Measurements from ENCODE around the gene RASSF7.
A peak's percentile ranks its signal among the peaks of the same experiment; 100 is the strongest.

The RASSF7 gene

DNA sequence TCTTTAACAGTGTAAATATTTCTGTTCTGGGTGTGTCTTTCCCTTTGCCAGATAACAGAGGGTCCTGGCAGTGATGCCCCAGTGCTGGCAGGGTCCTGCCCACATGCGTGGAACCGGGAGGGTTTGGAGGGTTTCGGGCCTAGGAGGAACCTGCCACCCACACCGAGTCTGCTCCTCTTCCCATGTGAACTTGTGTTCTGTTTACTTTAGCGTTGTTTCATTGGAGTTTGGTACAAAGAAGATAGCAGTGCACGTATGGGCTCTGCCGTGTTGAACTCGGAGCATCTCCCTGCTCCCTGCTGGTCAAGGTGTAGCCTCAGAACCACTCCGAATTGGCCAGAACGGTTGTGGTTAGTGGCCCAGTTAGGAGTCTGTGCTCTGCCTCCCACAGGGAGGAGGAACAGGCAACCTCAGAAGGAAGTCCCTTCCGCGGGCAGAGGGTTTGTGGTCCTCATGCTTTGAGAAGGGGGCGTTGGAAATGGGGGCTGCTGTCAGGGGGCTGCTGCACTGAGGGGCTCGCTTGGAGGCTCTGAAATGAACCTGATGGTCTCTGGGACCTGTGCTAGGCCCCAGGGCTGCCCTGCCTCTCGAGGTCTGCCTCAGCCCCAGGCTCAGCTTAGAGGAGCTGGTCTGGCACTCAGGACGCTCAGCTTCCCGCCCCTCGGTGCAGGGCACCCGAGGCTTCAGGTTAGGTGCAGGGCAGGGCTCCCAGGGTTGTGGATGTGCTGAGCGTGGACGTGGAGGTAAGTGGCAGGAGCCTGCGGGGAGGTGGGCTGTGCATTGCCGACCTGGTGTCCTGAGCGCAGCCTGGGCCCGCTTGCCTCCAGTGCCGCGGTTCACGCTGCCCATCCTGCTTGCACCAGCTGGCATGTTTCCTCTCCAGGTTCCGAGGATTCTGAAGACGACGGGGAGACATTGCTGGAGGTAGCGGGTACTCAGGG is 25.9 kb downstream of the RASSF7 start:
- DNase-seq (ENCODE audit: low read depth) = no peak

DNA sequence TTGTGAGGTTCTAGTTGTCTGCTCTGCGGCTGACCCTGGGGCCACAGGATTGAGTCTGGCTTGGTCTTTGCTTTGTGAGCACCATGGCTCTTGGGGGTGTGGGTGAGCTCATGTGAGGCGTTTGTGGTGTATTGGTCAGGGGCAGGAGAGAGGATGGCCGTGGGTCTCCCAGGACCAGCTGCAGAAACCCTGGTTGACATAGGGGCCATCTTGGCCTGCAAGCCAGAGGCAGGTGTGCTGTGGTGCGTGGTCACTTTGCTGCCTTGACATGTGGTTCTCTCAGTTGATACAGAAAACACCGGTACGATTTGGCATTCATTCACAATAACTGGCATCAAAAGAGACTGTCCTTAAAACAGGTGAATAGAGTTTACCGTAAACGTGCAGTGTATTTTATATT is 26.8 kb downstream of the RASSF7 start:
- no peak for DNase-seq (ENCODE audit: low read depth)

DNA sequence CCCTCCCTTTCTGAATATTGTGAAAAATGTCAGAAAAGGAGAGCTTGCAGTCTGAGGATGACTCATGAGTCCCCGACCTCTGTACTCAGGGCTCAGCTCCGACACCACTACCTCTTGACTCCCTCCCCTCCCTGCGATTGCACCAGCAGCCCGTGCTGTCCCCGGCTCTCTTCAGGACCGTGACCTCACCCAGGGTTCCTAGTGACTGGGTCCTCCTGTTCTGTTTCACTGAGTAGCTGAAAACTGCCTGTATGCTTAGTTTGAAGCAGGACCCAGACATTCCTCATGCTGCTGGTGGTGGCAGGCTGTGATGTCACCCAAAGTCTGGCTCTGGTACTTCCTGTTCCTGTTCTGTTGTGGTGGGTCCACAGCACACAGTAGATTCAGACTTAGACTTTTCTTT is 27.2 kb downstream of the RASSF7 start:
- peak; percentile 42 for DNase-seq (ENCODE audit: low read depth)

DNA sequence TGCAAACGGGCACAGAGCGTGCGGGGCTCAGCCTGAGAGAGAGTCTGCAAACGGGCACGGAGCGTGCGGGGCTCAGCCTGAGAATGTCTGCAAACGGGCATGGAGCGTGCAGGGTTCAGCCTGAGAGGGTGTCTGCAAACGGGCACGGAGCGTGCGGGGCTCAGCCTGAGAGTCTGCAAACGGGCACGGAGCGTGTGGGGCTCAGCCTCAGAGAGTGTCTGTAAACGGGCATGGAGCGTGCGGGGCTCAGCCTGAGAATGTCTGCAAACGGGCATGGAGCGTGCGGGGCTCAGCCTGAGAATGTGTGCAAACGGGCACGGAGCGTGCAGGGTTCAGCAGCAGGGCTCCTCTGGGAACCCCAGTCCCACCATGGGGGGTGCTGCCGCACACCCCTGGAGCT is 29.0 kb downstream of the RASSF7 start:
- no peak for DNase-seq (ENCODE audit: low read depth)

DNA sequence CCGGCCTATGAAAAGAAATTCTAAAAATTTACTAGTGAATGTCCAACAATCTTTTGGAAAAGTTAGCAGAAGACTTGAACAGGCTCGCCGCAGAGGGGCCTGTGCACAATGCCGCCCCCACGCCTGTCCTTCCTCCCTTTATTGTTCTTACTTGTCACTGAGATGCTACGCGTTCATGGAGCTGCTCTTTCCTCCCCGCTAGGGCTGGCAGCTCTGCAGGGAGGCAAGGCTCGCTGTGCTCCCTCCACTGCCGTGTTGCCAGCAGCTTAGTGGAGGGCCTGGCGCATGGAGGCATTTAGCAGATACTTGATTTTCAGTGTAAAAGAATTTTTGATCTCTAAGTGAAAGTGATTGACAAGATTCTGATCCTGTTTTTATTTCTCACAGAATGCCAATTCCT is 30.2 kb downstream of the RASSF7 start:
- no peak for DNase-seq (ENCODE audit: low read depth)

DNA sequence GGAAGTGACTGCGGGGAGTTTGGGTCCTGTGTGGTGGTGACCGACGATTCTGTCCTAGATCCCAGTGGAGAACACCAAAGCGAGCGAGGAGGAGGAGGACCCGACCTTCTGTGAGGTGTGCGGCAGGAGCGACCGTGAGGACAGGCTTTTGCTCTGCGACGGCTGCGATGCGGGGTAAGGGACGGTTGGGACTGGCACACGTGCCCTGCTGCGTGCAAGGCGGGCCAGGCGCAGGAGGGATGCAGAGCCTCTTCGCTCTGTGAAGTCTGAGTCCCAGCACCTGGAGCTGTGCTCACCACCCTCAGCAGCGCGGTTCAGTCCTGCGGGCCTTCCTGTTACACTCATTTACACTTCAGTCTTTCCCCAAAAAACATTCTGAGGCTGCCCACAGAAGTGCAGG is 31.7 kb downstream of the RASSF7 start:
- no peak for DNase-seq (ENCODE audit: low read depth)

DNA sequence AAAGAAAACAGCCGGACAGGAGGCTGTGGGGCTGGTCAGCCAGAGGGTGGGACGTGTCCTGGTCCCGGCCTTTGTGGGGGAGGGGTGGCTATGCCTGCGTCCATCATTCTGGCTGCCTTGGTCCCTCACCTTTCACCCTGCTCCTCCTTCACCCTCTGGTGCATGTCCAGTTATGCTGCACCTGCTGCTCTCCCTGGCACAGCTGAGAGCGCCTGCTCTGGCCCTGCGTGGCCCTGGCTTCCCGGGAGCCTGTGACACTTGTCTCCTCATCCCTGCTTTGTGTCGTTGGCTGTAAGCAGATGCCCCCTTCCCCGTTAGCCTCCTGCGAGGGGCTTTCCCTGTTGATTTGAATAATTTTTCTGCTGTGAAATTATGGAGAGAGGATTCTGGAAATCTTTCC is 32.1 kb downstream of the RASSF7 start:
- DNase-seq (ENCODE audit: low read depth) = no peak

DNA sequence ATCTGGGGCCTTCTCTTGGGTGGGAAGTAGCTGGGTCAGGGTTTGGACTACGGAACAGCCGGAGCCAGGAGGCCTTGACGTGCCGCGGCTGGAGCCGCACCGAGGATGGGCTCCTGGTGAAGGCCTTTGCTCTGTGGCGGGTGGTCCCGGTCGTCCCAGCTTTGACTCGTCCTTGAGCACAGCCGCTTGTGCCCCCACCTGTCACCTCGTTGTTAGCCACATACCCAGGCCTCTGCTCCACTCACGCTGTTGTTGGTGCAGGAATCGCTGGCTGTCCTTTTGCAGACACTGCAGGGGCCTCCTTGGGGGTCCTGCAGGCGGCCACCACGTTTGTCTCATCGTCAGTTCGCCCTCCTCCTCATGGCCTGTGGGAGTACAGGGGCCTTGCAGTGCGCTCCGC is 32.6 kb downstream of the RASSF7 start:
- no peak for DNase-seq (ENCODE audit: low read depth)

DNA sequence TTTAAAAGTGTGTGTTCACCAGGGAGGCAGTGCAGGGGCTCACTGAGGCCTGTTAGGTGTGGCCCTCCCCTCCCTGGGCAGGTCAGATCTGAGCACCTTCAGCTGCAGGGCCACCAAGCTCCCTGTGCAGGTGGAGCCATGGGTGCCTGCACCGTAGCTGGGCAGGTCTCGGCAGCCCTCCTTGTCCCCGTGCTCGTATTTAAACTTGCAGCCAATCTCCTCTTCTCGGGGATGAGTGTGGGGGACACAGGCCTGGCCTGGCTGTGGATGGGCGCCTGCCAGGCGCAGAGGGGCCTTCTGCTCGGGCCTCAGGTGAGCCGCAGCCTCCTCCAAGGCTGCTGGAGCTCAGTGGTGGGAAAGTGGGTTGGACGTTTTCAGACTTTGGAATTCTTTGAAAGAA is 34.6 kb downstream of the RASSF7 start:
- DNase-seq (ENCODE audit: low read depth) = no peak

DNA sequence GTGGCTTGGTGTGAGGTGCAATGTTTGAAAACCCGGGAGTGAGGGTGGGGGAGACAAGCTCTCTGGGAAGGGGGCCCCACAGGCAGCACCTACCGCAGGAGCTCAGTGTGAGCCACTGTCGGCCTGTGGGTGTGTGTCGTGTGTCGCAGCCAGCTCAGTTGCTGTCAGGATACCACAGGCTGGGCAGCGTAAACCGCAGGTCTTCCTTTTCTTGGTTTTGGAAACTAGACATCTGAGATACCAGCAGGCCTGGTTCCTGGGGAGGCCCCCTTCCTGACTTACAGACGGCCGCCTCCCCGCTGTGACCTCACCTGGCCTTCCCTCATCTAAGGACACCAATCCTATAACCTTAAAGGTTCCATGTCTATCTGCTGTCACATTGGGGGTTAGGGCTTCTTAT is 35.6 kb downstream of the RASSF7 start:
- no peak for DNase-seq (ENCODE audit: low read depth)

DNA sequence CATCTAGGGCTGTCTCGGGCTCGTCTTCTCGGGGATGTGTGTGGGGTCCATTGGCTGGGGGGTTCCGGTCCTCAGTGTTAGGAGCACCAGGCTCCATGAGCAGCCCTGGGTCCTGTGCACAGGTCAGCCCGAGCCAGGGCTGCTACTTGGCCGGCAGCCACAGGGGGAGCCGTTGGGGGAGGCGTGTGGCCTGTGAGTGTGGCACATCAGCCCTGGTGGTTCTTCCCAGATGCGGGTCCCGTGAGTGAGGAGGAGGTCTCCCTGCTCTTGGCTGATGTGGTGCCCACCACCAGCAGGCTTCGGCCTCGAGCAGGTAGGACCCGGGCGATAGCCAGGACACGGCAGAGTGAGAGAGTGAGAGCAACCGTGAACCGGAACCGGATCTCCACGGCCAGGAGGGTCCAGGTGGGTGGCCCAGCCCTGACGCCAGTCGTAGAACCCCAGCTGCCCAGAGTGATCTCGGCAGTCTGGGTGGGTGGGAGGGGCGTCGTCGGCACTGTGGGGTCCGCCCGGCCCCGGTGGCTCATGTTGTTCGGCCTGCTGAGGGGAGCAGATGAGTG is 36.5 kb downstream of the RASSF7 start:
- no peak for DNase-seq (ENCODE audit: low read depth)

DNA sequence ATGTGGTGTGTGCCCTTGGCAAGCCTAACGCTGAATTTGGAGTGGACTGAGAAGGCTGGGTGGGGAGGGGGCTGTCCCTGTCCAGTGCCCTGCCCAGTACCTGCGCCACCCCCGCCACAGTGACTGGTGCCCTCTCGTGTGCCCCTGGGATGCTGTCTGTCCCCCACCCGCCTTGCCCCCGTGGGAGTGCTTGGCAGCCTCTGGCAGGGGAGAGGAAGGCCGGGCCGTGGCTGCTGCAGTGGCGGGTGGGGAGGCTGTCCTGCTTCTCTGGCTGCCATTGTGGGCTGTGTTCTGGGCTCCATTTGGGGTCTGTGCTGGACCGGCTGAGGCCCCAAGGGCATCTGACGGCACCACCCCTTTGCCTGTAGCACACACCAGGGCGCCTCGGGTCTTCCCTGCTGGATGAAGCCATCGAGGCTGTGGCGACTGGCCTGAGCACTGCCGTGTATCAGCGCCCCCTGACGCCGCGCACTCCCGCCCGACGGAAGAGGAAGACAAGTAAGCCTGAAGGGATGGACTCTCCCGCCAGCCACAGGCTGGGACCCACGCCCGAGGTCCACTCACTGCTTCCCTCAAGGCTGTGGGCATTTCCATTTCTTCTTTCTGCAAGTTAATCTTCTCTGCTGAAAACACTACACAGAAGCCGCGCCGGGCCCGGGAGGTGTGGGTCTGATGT is 37.4 kb downstream of the RASSF7 start:
- DNase-seq (ENCODE audit: low read depth) = no peak

DNA sequence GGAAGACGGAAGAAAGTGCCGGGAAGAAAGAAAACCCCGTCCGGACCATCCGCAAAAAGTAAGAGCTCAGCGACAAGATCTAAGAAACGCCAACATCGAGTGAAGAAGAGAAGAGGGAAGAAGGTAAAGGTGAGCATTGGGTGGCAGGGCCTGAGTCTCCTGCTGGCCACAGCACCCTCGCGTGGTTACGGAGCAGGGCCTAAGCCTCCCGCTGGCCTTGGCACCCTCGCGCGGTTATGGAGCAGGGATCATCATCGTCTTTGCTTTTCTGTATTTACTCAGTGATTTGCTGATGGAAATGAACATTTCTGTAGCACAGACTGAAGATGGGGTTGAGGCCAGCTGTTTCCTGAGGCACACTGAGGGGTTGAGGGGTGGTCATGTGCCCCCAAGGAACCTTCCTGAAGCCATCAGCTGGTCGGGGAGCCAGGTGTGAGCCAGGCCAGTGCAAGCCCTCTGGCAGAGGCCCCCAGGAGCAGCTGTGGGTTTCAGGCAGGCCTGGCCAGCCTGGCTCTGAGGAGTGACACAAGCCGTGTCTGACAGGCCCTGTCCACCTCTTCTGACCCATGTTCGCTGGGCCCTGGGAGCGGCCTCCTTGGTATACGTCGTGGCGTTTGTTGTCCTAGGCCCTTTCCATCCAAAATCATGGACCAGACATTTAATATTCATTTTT is 40.9 kb downstream of the RASSF7 start:
- no peak for DNase-seq (ENCODE audit: low read depth)

DNA sequence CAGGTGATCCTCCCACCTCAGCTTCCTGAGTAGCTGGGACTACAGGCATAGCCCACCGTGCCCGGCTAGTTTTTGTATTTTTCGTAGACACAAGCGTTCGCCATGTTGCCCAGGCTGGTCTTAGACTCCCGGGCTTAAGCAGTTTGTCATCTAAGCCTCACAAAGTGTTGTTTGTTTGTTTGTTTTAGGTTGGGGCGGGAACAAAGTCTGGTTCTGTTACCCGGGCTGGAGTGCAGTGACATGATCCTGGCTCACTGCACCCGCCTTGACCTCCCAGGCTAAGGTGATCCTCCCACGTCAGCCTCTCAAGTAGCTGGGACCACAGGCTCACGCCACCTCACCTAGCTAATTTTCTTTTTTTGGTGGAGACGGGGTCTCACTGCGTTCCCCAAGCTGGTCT is 42.4 kb downstream of the RASSF7 start:
- DNase-seq (ENCODE audit: low read depth) = no peak

DNA sequence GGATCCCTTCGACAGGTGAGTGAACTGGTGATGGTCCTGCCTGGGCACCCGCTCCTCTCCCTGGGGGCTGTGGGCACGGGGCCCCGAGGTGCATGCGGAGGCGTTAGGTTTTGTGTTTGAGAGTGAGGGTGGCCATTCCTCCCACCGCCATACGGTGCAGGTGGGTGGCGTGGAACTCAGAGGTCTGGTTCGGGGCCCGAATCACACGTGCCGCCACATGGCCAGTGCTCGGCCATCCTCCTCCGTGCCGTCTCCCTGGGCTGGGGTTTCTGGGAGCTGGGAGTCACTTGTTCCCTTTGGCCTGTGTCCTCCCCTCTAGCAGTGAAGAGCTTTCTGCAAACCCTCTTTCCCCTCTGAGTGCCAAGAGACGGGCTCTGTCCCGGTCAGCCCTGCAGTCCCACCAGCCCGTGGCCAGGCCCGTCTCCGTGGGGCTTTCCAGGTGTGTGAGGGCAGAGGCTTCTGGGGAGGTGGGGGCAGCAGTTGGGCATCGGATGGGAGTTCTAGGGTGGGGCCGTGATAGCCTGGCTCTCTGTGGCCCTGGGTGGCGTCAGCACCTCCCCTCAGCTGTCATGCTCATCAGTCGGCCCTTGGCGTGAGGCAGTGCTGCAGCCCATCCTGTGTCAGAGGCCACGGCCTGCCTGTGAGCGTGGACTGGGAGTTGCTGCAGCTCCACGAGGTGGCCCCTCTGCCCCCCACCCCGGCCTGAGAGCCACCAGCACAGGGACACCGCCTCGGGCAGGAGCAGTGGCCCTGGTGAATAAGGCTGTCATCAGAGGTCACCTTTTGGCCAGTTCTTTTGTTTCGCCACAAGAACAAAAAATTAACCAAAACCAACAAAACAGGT is 44.7 kb downstream of the RASSF7 start:
- DNase-seq (ENCODE audit: low read depth) = no peak

DNA sequence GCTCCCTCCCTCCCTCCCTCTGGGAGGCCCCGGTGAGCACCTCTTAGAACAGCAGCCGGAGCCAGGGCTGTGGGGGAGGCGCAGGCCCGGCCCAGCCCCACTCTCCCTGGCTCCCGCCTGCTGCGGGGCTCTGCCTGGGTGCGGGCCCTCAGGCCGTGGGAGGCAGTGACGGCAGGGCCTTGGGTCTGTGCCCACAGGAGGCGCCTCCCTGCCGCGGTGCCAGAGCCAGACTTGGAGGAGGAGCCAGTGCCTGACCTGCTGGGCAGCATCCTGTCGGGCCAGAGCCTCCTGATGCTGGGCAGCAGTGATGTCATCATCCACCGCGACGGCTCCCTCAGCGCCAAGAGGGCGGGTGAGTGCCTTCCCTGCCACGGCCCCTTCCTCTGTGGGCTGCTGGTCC is 45.5 kb downstream of the RASSF7 start:
- DNase-seq (ENCODE audit: low read depth) = no peak

DNA sequence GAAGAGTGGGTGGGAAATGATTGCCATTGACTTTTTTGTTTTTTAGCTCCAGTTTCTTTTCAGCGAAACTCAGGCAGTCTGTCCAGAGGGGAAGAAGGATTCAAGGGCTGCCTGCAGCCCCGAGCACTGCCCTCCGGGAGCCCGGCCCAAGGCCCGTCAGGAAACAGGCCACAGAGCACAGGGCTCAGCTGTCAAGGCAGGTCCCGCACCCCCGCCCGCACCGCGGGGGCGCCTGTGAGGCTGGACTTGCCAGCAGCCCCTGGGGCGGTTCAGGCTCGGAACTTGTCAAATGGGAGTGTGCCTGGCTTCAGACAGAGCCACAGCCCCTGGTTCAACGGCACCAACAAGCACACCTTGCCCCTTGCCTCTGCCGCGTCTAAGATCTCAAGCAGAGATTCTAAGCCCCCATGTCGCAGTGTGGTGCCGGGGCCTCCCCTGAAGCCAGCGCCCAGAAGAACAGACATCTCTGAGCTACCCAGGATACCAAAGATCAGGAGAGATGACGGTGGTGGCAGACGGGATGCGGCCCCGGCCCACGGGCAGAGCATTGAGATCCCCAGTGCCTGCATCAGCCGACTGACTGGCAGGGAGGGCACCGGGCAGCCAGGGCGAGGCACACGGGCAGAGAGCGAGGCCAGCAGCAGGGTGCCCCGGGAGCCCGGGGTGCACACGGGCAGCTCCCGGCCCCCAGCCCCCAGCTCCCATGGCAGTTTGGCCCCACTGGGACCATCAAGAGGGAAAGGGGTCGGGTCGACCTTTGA is 46.4 kb downstream of the RASSF7 start:
- DNase-seq (ENCODE audit: low read depth) = no peak

DNA sequence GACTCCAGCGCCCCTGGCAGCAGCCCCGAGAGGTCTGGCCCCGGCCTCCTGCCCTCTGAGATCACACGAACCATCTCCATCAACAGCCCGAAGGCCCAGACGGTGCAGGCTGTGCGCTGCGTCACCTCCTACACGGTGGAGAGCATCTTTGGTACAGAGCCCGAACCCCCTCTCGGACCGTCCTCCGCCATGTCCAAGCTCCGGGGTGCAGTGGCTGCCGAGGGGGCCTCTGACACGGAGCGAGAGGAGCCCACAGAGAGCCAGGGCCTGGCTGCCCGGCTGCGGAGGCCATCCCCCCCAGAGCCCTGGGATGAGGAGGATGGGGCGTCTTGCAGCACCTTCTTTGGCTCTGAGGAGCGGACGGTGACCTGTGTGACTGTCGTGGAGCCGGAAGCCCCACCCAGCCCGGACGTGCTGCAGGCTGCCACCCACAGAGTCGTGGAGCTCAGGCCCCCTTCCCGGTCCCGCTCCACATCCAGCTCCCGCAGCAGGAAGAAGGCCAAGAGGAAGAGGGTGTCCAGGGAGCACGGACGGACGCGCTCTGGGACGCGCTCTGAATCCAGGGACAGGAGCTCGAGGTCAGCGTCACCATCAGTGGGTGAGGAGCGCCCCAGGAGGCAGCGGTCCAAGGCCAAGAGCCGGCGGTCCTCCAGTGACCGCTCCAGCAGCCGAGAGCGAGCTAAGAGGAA is 47.3 kb downstream of the RASSF7 start:
- DNase-seq (ENCODE audit: low read depth) = no peak

DNA sequence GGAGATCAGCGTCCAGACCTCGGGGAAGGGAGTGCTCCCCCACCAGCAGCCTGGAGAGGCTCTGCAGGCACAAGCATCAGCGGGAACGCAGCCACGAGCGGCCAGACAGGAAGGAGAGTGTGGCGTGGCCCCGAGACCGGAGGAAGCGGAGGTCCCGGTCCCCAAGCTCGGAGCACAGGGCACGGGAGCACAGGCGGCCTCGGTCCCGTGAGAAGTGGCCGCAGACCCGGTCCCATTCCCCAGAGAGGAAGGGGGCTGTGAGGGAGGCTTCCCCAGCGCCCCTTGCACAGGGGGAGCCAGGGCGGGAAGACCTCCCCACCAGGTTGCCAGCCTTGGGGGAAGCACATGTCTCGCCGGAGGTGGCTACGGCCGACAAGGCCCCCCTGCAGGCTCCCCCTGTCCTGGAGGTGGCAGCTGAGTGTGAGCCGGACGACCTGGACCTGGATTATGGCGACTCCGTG is 48.1 kb downstream of the RASSF7 start:
- DNase-seq (ENCODE audit: low read depth) = no peak

DNA sequence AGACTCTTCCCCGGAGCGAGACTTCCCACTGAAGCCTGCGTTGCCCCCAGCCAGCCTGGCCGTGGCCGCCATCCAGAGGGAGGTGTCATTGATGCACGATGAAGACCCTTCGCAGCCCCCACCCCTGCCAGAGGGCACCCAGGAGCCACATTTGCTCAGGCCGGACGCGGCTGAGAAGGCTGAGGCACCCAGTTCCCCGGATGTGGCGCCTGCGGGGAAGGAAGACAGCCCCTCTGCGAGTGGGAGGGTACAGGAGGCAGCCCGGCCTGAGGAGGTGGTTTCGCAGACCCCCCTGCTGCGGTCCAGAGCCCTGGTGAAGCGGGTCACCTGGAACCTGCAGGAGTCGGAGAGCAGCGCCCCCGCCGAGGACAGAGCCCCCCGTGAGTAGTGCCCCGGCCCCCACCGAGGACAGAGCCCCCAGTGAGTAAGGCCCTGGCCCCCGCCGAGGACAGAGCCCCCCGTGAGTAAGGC is 48.6 kb downstream of the RASSF7 start:
- DNase-seq (ENCODE audit: low read depth) = no peak

Measured in activated gamma-delta T cell treated with anti-CD3 and anti-CD28 coated beads, Interleukin-2, amount 50 U/mL, for 16 hours (primary cell).